IPS-18a (cell line): ENCODE measurements around the gene HCFC2.
"Not testable (repeated sequence)": the region's sequence is repeated elsewhere in the genome, so short reads cannot be mapped to it uniquely, and the experiment has no call there.

Experiments used
- H3K27ac ChIP-seq: one replicate; pipeline ENCODE4 v1.5.1; 2013; ENCODE audit warnings: low read length
- H3K27me3 ChIP-seq: one replicate; pipeline ENCODE4 v1.6.1; 2013; ENCODE audit warnings: mild to moderate bottlenecking, low read length; ENCODE audit not compliant: control insufficient read depth, insufficient read depth
- H3K36me3 ChIP-seq: one replicate; pipeline ENCODE4 v1.6.1; 2013; ENCODE audit warnings: low read depth, low read length; ENCODE audit not compliant: control insufficient read depth
- H3K4me1 ChIP-seq: one replicate; pipeline ENCODE4 v1.6.1; 2013; ENCODE audit warnings: low read depth, low read length; ENCODE audit not compliant: control insufficient read depth
- H3K4me3 ChIP-seq: one replicate; pipeline ENCODE4 v1.5.1; 2013; ENCODE audit warnings: low read length
- H3K9ac ChIP-seq: one replicate; pipeline ENCODE4 v1.6.1; 2013; ENCODE audit warnings: mild to moderate bottlenecking, low read length, moderate library complexity
- H3K9me3 ChIP-seq: one replicate; pipeline ENCODE4 v1.6.1; 2013; ENCODE audit warnings: low read depth, low read length; ENCODE audit not compliant: control insufficient read depth

Gene HCFC2

GRCh38 chr12:104095289-104095688 is 31.0 kb downstream of the HCFC2 start:
- H3K27me3 ChIP-seq, result no peaks in the 10 kb centered on the region
- no peaks in the 10 kb centered on the region for H3K36me3 ChIP-seq
- H3K9me3 ChIP-seq, result no peaks in the 10 kb centered on the region
- no peak overlapping the region for H3K9ac ChIP-seq
- H3K4me1 ChIP-seq, result no peaks in the 10 kb centered on the region
- H3K4me3 ChIP-seq, result no peak overlapping the region
- no peak overlapping the region for H3K27ac ChIP-seq

- Histone ChIP-seq H3K27me3 (no peaks in the 10 kb centered on the region), H3K9me3 (no peaks in the 10 kb centered on the region), H3K9ac (no peak overlapping the region), H3K27ac (no peak overlapping the region), H3K4me1 (no peaks in the 10 kb centered on the region), H3K36me3 (no peaks in the 10 kb centered on the region), H3K4me3 (no peak overlapping the region)
Observed at GRCh38 chr12:104097954-104098353, 33.6 kb downstream of the HCFC2 start.

GRCh38 chr12:104105461-104105860 is 41.1 kb downstream of the HCFC2 start:
- H3K36me3 ChIP-seq, result no peaks in the 10 kb centered on the region
- H3K9me3 ChIP-seq, result no peaks in the 10 kb centered on the region
- H3K4me1 ChIP-seq, result peaks cover 7% of the 10 kb centered on the region
- no peak overlapping the region for H3K9ac ChIP-seq
- H3K27ac ChIP-seq, result no peak overlapping the region
- H3K4me3 ChIP-seq, result no peak overlapping the region
- H3K27me3 ChIP-seq, result no peaks in the 10 kb centered on the region

- H3K9ac ChIP-seq, result no peak overlapping the region
- H3K4me3 ChIP-seq, result no peak overlapping the region
Observed at GRCh38 chr12:104106965-104107364, 42.6 kb downstream of the HCFC2 start.

GRCh38 chr12:104108755-104109445 is 44.6 kb downstream of the HCFC2 start:
- Histone ChIP-seq H3K4me3 (no peak overlapping the region), H3K4me1 (peaks cover 7% of the 10 kb centered on the region), H3K9ac (no peak overlapping the region), H3K36me3 (no peaks in the 10 kb centered on the region), H3K27ac (no peak overlapping the region), H3K27me3 (no peaks in the 10 kb centered on the region), H3K9me3 (no peaks in the 10 kb centered on the region)

More at GRCh38 chr12:104106965-104107364, 42.6 kb downstream of the HCFC2 start:
- no peaks in the 10 kb centered on the region for H3K36me3 ChIP-seq
- no peak overlapping the region for H3K27ac ChIP-seq
- peaks cover 7% of the 10 kb centered on the region for H3K4me1 ChIP-seq
- no peaks in the 10 kb centered on the region for H3K27me3 ChIP-seq
- H3K9me3 ChIP-seq, result no peaks in the 10 kb centered on the region

GRCh38 chr12:104109446-104110271 is 45.3 kb downstream of the HCFC2 start:
- no peaks in the 10 kb centered on the region for H3K9me3 ChIP-seq
- H3K9ac ChIP-seq, result no peak overlapping the region
- H3K4me1 ChIP-seq, result peaks cover 7% of the 10 kb centered on the region
- H3K27me3 ChIP-seq, result no peaks in the 10 kb centered on the region
- no peaks in the 10 kb centered on the region for H3K36me3 ChIP-seq
- H3K4me3 ChIP-seq, result no peak overlapping the region
- no peak overlapping the region for H3K27ac ChIP-seq

GRCh38 chr12:104114834-104115586 is 50.7 kb downstream of the HCFC2 start:
- not testable (repeated sequence) for H3K9me3 ChIP-seq, H3K4me3 ChIP-seq, H3K27me3 ChIP-seq, H3K27ac ChIP-seq, H3K4me1 ChIP-seq, H3K9ac ChIP-seq
- peaks cover 29% of the 10 kb centered on the region for H3K36me3 ChIP-seq

- Histone ChIP-seq H3K4me1 (no peaks in the 10 kb centered on the region), H3K27ac (no peak overlapping the region), H3K36me3 (peaks cover 35% of the 10 kb centered on the region), H3K9me3 (no peaks in the 10 kb centered on the region), H3K4me3 (no peak overlapping the region), H3K27me3 (no peaks in the 10 kb centered on the region), H3K9ac (no peak overlapping the region)
Observed at GRCh38 chr12:104115587-104115975, 51.2 kb downstream of the HCFC2 start.

- no peak overlapping the region for H3K27ac ChIP-seq
- peaks cover 58% of the 10 kb centered on the region for H3K36me3 ChIP-seq
- H3K9me3 ChIP-seq, result no peaks in the 10 kb centered on the region
- H3K4me3 ChIP-seq, result no peak overlapping the region
- H3K27me3 ChIP-seq, result no peaks in the 10 kb centered on the region
- no peak overlapping the region for H3K9ac ChIP-seq
- H3K4me1 ChIP-seq, result peaks cover 8% of the 10 kb centered on the region
Observed at GRCh38 chr12:104121001-104121400, 56.7 kb downstream of the HCFC2 start.

GRCh38 chr12:104122298-104122697 is 58.0 kb downstream of the HCFC2 start:
- Histone ChIP-seq H3K27ac (no peak overlapping the region), H3K9me3 (no peaks in the 10 kb centered on the region), H3K36me3 (peaks cover 68% of the 10 kb centered on the region), H3K27me3 (no peaks in the 10 kb centered on the region), H3K9ac (no peak overlapping the region), H3K4me3 (no peak overlapping the region), H3K4me1 (peaks cover 8% of the 10 kb centered on the region)

- Histone ChIP-seq H3K4me1 (peaks cover 2% of the 10 kb centered on the region), H3K9me3 (no peaks in the 10 kb centered on the region), H3K4me3 (no peak overlapping the region), H3K27me3 (no peaks in the 10 kb centered on the region), H3K36me3 (peaks cover 67% of the 10 kb centered on the region), H3K9ac (no peak overlapping the region), H3K27ac (no peak overlapping the region)
Observed at GRCh38 chr12:104126548-104126947, 62.2 kb downstream of the HCFC2 start.
